Uterus (tissue), 2 donors: ENCODE results near the gene GSTA4.

Source experiments
- CTCF ChIP-seq, 4 experiments: fragments of 200-600 bp in 2 of 4; fragments of 450-650 bp in 2 of 4; sonication (generic) in 2 of 4; IDR thresholded peaks; one replicate each; pipeline ENCODE4 v1.5.1; 2016 to 2019; ENCODE audit warnings: antibody characterized with exemption in 4 of 4, mild to moderate bottlenecking in 2 of 4, moderate library complexity in 1 of 4
- POLR2A ChIP-seq, 2 donors: fragments of 450-650 bp; IDR thresholded peaks; one replicate each; pipeline ENCODE4 v1.6.1; 2016; ENCODE audit warnings: antibody characterized with exemption in 2 of 2, mild to moderate bottlenecking in 1 of 2, moderate library complexity in 1 of 2

GRCh38 chr6:52966101-52966500, 29.0 kb downstream of the GSTA4 start:
- TF ChIP-seq CTCF (IDR thresholded peaks at IDR 0.05): no peak
- TF ChIP-seq POLR2A (IDR thresholded peaks at IDR 0.05): no peak
